Neutrophil (primary cell): ENCODE measurements around the gene RTRAF.

Experiments
- H3K27ac ChIP-seq: fragments of 200-600 bp; sonication (generic); 2 replicates; pipeline ENCODE4 v1.5.1; 2016; ENCODE audit warnings: mild to moderate bottlenecking, moderate library complexity
- H3K27me3 ChIP-seq: fragments of 200-600 bp; sonication (generic); 2 replicates; pipeline ENCODE4 v1.6.0; 2016; ENCODE audit warnings: mild to moderate bottlenecking
- H3K36me3 ChIP-seq: fragments of 200-600 bp; sonication (generic); 2 replicates; pipeline ENCODE4 v1.5.1; 2017
- H3K4me1 ChIP-seq, 2 experiments: fragments of 200-600 bp in 1 of 2; sonication (generic) in 1 of 2; 1 replicate in 1 of 2; 2 replicates in 1 of 2; pipeline versions ENCODE4 v1.5.1 to v1.6.1; 2013 to 2016; ENCODE audit warnings: low read depth in 1 of 2, low read length in 1 of 2, mild to moderate bottlenecking in 1 of 2, moderate library complexity in 1 of 2; ENCODE audit not compliant: control insufficient read depth in 1 of 2, insufficient read depth in 1 of 2
- H3K4me3 ChIP-seq, 2 experiments: fragments of 200-600 bp in 1 of 2; sonication (generic) in 1 of 2; 1 replicate in 1 of 2; 2 replicates in 1 of 2; pipeline ENCODE4 v1.5.1; 2013 to 2016; ENCODE audit warnings: low read depth in 1 of 2, low read length in 1 of 2, mild to moderate bottlenecking in 1 of 2, moderate library complexity in 1 of 2
- H3K9me3 ChIP-seq: fragments of 200-600 bp; sonication (generic); 2 replicates; pipeline ENCODE4 v1.5.1; 2016
- CTCF ChIP-seq: fragments of 200-600 bp; sonication (generic); IDR thresholded peaks from 2 replicates; pipeline ENCODE4 v1.5.1; 2016; ENCODE audit warnings: antibody characterized with exemption

The RTRAF gene

GRCh38 chr14:51993285-51993920, 4.1 kb downstream of the RTRAF start:
- H3K36me3 ChIP-seq = peaks cover 37% of the 10 kb centered on the region

GRCh38 chr14:51996148-51996746, 6.9 kb downstream of the RTRAF start:
- no peaks in the 10 kb centered on the region for H3K4me1 ChIP-seq
- no peak overlapping the region for H3K4me3 ChIP-seq
- H3K27ac ChIP-seq = no peak overlapping the region
- peaks cover 56% of the 10 kb centered on the region for H3K36me3 ChIP-seq
- H3K9me3 ChIP-seq = no peaks in the 10 kb centered on the region
- no peaks in the 10 kb centered on the region for H3K27me3 ChIP-seq
- peak; percentile 41 for TF ChIP-seq CTCF

More at GRCh38 chr14:51993285-51993920, 4.1 kb downstream of the RTRAF start:
- Histone ChIP-seq H3K27ac (peak overlapping the region; percentile 35), H3K4me3 (no peak overlapping the region), H3K4me1 (peaks cover 13 to 16% of the 10 kb centered on the region in 2 experiments), H3K27me3 (no peaks in the 10 kb centered on the region), H3K9me3 (no peaks in the 10 kb centered on the region)
- TF ChIP-seq CTCF = no peak

- no peaks in the 10 kb centered on the region for H3K9me3 ChIP-seq
- no peak for TF ChIP-seq CTCF
- no peak overlapping the region for H3K4me3 ChIP-seq
- H3K36me3 ChIP-seq = peaks cover 62% of the 10 kb centered on the region
- H3K27ac ChIP-seq = no peak overlapping the region
- no peaks in the 10 kb centered on the region for H3K27me3 ChIP-seq
- H3K4me1 ChIP-seq = no peaks in the 10 kb centered on the region
Measured at GRCh38 chr14:51998348-51998747, 9.0 kb downstream of the RTRAF start.

GRCh38 chr14:51999084-51999483, 9.7 kb downstream of the RTRAF start:
- Histone ChIP-seq H3K27me3 (no peaks in the 10 kb centered on the region), H3K4me1 (no peaks in the 10 kb centered on the region), H3K27ac (no peak overlapping the region), H3K9me3 (no peaks in the 10 kb centered on the region), H3K4me3 (no peak overlapping the region), H3K36me3 (peaks cover 65% of the 10 kb centered on the region)
- TF ChIP-seq CTCF = no peak

- no peaks in the 10 kb centered on the region for H3K9me3 ChIP-seq
- H3K4me1 ChIP-seq = no peaks in the 10 kb centered on the region
- no peak for TF ChIP-seq CTCF
- peaks cover 65% of the 10 kb centered on the region for H3K36me3 ChIP-seq
- no peak overlapping the region for H3K27ac ChIP-seq
- H3K4me3 ChIP-seq = no peak overlapping the region
- no peaks in the 10 kb centered on the region for H3K27me3 ChIP-seq
Measured at GRCh38 chr14:52000019-52000582, 10.8 kb downstream of the RTRAF start.
